GM12892 (cell line): ENCODE results near the gene KIF26A.

Experiments
- DNase-seq: peaks from one replicate; pipeline ENCODE4 v3.0.0; 2011; ENCODE audit not compliant: insufficient read length
- FAIRE-seq: peaks from 2 replicates; lab custom pipeline; 2011; peaks lifted over from hg19 to GRCh38; lab: Jason Lieb, UNC
- POLR2A ChIP-seq: IDR thresholded peaks from 2 replicates; pipeline ENCODE4 v1.6.1; 2011; ENCODE audit warnings: low read depth, low read length, control low read depth
- POLR2AphosphoS5 ChIP-seq: IDR thresholded peaks from 2 replicates; pipeline ENCODE4 v1.6.1; 2011; ENCODE audit warnings: low read depth, low read length, control low read depth
- TAF1 ChIP-seq: IDR thresholded peaks from 2 replicates; pipeline ENCODE4 v1.6.1; 2011; ENCODE audit warnings: low read depth, mild to moderate bottlenecking, control low read depth, low read length, borderline replicate concordance

KIF26A gene

DNA sequence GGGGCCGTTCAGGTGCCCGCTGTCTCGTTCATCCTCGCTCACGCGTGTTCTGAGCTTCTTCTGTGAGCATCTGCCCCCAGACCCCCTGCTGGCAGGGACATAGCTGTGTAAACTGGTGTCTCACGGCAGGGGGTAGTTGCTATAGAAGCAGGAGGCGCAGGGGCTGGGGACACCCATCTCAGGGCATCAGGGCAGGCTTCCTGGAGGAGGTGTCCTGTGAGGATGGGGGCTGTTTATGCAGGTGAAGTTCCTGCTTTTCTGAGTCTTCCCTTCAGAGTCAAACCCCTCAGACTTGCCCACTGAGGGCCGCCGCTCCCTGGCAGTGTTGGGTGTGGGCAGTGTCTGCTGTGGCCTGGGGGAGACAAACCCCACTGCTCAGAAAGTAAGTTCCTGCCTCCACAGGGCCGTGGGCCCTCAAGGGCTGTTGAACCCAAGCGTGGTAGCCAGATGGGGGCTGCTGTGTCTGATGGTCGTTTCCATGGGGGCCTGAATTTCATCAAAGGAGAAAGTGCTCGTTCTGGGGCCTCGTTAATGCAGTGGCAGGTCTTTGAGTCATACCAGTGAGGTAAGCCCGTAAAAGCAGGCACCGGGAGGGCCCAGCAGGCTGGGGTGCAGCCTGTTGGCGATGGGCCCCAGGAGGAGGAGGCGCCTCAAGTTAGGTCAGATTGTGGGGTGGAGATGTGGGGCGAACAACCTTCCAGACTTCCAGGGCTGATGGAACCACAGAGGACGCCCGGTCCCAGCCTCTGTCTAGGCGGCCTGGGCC lies 23.4 kb downstream of the KIF26A start:
- DNase-seq, result no peak
- FAIRE-seq, result no peak
- no peak for TF ChIP-seq POLR2A
- no peak for TF ChIP-seq POLR2AphosphoS5
- no peak for TF ChIP-seq TAF1

DNA sequence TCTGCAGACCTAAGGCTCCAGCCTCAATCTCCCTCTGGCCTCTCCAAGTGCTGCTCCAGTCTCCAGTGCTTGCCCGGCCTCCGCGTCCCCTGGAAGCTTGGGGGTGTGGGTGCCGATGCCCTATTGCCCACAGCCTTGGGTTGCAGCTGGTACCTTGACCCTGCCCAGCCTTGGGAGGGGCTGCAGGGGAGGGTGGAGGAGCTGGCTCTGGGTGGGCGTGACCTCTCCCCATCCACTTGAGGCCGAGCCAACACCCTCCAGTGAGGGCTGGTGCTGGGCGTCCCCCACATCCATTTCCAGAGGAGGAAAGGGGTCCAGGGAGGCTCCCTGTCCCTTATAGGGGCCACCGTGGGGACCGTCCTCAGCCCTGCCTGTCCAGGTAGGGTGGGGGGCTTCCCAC lies 24.1 kb downstream of the KIF26A start:
- TF ChIP-seq POLR2AphosphoS5, result no peak
- no peak for TF ChIP-seq POLR2A
- TF ChIP-seq TAF1, result no peak
- FAIRE-seq (no peak), DNase-seq (no peak)

- no peak for TF ChIP-seq POLR2A
- no peak for TF ChIP-seq TAF1
- no peak for TF ChIP-seq POLR2AphosphoS5
- no peak for FAIRE-seq
- DNase-seq, result no peak
Observed at GRCh38 chr14:104163541-104163940, 25.2 kb downstream of the KIF26A start.

- DNase-seq, result no peak
- FAIRE-seq, result no peak
- TF ChIP-seq POLR2A, result no peak
Observed at GRCh38 chr14:104164041-104164440, 25.7 kb downstream of the KIF26A start.

- TF ChIP-seq TAF1, result no peak
- no peak for FAIRE-seq
- DNase-seq, result no peak
Observed at GRCh38 chr14:104164512-104164911, 26.1 kb downstream of the KIF26A start.

DNA sequence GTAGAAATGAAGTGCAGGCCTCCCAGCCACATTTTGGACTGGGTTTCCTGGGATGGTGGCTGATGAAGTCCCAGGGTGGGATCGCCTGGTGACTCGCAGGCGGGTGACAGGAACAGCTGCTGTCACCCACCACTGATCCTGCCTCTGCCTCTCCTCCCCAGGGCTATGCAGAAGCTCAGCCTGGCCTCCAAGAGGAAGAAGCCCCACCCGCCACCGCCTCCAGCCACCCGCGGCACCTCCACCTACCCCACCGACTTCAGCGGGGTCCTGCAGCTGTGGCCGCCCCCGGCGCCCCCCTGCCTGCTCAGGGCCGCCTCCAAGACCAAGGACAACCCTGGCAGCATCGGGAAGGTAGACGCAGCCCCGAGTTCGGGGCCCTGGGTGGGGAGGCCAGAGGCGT lies 28.3 kb downstream of the KIF26A start:
- DNase-seq (no peak), FAIRE-seq (no peak)
- no peak for TF ChIP-seq TAF1
- TF ChIP-seq POLR2A, result no peak
- TF ChIP-seq POLR2AphosphoS5, result no peak

DNA sequence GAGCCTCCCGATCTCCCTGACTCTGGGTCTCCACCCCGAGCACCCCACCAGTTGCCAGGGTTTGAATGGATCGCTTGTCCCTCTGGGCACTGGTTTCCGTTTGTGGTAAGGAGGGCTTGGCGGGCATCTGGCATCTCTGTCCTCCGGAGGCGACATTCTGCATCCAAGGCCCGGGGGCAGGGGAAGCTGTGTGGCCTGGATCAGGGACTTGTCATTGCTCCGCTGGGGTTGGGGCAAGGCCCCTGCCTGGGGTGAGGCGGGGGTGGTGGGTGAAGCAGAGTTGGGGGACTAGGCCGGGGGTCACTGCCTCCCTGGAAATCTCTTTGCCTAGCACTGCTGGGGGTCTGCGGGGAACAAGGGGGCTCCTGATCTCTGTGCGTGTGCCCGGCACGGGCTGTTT lies 30.2 kb downstream of the KIF26A start:
- DNase-seq, result no peak
- FAIRE-seq, result no peak
- TF ChIP-seq POLR2A, result no peak
- no peak for TF ChIP-seq POLR2AphosphoS5
- no peak for TF ChIP-seq TAF1

GRCh38 chr14:104169005-104169698 lies 30.8 kb downstream of the KIF26A start:
- no peak for DNase-seq
- TF ChIP-seq TAF1 (no peak), POLR2AphosphoS5 (no peak), POLR2A (no peak)
- FAIRE-seq, result no peak

GRCh38 chr14:104169699-104170479 lies 31.5 kb downstream of the KIF26A start:
- no peak for TF ChIP-seq POLR2A
- TF ChIP-seq POLR2AphosphoS5, result no peak
- no peak for FAIRE-seq
- no peak for DNase-seq

DNA sequence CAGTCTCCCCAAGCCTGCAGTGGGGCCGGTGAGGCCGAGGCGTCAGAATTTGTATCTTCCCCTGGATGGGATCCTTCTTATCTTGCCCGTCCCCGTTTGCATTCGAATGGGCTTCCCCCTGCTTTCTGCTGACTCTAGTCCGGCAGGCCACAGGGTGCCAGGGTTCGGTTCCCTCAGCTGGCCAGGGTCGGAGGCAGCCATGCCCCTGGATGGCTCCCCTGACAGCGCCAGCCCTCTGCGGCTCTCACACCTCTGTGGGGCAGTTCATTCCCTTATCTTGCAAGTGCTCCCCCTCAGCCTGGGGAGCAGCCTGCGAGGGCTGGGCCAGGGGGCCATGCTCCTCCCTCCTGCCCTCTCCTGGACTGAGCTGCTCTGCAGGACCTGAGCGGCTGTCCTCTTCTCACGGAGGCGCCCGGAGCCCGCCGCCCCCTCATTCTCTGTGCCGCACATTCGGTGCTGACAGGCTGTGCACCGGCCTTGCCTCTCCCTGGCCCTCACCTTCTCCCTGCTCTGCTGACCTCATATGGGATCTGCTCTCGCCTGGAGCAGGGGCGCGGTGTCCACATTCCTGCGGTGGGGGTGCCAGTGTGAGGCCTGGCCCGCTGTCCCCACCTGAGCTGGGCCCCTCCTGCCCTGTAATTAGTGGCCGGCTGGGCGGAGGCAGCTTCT lies 32.8 kb downstream of the KIF26A start:
- FAIRE-seq (no peak), DNase-seq (no peak)
- TF ChIP-seq POLR2A (no peak), POLR2AphosphoS5 (no peak), TAF1 (no peak)

DNA sequence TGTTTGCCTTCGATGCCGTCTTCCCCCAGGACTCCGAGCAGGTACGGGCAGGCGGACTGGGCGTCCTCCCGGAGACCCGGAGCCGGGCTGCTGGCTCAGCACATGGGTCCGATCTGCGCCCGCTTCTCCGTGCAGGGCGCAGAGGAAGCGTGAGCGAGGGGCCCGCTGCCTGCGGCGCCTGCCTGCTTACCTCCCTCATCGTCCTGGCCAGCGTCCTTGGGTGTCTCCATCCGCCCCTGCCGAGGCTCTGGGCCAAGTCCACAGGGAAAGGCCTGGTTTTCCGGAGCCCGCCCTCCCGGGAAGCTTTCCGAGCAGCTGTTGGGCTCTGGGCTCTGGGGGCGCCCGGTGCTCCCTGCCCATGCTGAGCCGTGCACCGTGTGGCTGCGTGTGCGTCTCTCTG lies 33.5 kb downstream of the KIF26A start:
- no peak for DNase-seq
- TF ChIP-seq POLR2A, result no peak
- TF ChIP-seq TAF1, result no peak
- TF ChIP-seq POLR2AphosphoS5, result no peak
- no peak for FAIRE-seq

DNA sequence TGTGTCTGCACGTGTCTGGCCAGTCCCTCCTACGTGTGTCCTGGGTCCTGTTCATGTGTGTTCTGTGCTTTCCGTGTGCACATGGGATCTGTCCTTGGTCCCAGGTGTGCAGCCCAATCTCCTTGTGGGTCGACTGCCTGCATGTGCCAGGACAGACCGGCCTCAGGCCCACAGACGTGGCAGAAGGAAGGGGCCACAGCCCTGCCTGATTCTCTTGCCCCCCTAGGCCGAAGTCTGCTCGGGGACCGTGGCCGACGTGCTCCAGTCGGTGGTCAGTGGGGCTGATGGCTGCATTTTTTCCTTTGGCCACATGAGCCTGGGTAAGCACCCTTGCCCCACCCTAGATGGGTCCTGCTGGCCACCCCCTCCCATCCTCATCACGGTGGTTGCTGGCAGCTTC lies 34.0 kb downstream of the KIF26A start:
- TF ChIP-seq TAF1, result no peak
- TF ChIP-seq POLR2A, result no peak
- TF ChIP-seq POLR2AphosphoS5, result no peak
- no peak for DNase-seq
- FAIRE-seq, result no peak
